Activated naive CD4-positive, alpha-beta T cell treated with anti-CD3 and anti-CD28 coated beads, Interleukin-2, amount 10 ng/mL, durations not matched to agents 7 days and 5 days (primary cell): Measurements from ENCODE around the gene BECN2.
A peak's percentile ranks its signal among the peaks of the same experiment; 100 is the strongest.

Experiments
- CTCF ChIA-PET: fragments of 350-600 bp; sonication (Branson Sonifier 250); formaldehyde crosslinking; loops from one replicate; lab custom pipeline; 2021; ENCODE audit warnings: antibody characterized with exemption; lab: Charles Lee
- DNase-seq: peaks from one replicate; pipeline ENCODE4 v3.0.0-alpha.2; 2020
- H3K27ac Mint-ChIP-seq: one replicate; pipeline ENCODE4 v1.8.0; 2021; ENCODE audit warnings: mild to moderate bottlenecking, moderate library complexity, mixed read lengths
- H3K27me3 Mint-ChIP-seq: one replicate; pipeline ENCODE4 v1.8.0; 2021; ENCODE audit warnings: mild to moderate bottlenecking, mixed read lengths
- H3K36me3 Mint-ChIP-seq: one replicate; pipeline ENCODE4 v1.8.0; 2021; ENCODE audit warnings: mixed read lengths
- H3K4me1 Mint-ChIP-seq: one replicate; pipeline ENCODE4 v1.8.0; 2021; ENCODE audit warnings: mixed read lengths
- H3K4me3 Mint-ChIP-seq: one replicate; pipeline ENCODE4 v1.8.0; 2021; ENCODE audit warnings: mild to moderate bottlenecking, moderate library complexity, mixed read lengths
- H3K9me3 Mint-ChIP-seq: one replicate; pipeline ENCODE4 v1.8.0; 2021; ENCODE audit warnings: mixed read lengths

Gene BECN2

GRCh38 chr1:241997401-241997998, 39.9 kb downstream of the BECN2 start:
- Mint-ChIP-seq H3K36me3 (no peaks in the 10 kb centered on the region), H3K9me3 (no peaks in the 10 kb centered on the region), H3K27ac (no peak overlapping the region), H3K4me1 (peaks cover 8% of the 10 kb centered on the region), H3K4me3 (no peak overlapping the region), H3K27me3 (peaks cover 16% of the 10 kb centered on the region)
- CTCF ChIA-PET, result interaction anchor here (1.0 to 3.1 kb wide), 8 partner anchors 10 to 442 kb away, joined by 3 to 22 read pairs (median 10); no protein-coding TSS in a partner anchor
- no peak for DNase-seq

GRCh38 chr1:241998412-241998921, 40.9 kb downstream of the BECN2 start:
- Mint-ChIP-seq H3K4me3 (peak overlapping the region; percentile 21), H3K27me3 (peaks cover 11% of the 10 kb centered on the region), H3K9me3 (no peaks in the 10 kb centered on the region), H3K27ac (no peak overlapping the region), H3K4me1 (peaks cover 8% of the 10 kb centered on the region), H3K36me3 (no peaks in the 10 kb centered on the region)
- peak; percentile 67 for DNase-seq
- CTCF ChIA-PET, result interaction anchor here (0.7 to 3.1 kb wide), 18 partner anchors 9 to 724 kb away, joined by 3 to 22 read pairs (median 4); no protein-coding TSS in a partner anchor

GRCh38 chr1:241999026-241999425, 41.5 kb downstream of the BECN2 start, which contains the start of gene MAP1LC3C:
MAP1LC3C (minus strand) TSS chr1:241999098; CDS start chr1:241999008, 90 bp downstream.
- no peaks in the 10 kb centered on the region for H3K9me3 Mint-ChIP-seq

GRCh38 chr1:242000434-242000833, 42.9 kb downstream of the BECN2 start:
- no peak for DNase-seq
- no peaks in the 10 kb centered on the region for H3K9me3 Mint-ChIP-seq
- H3K4me3 Mint-ChIP-seq, result no peak overlapping the region
- H3K36me3 Mint-ChIP-seq, result no peaks in the 10 kb centered on the region
- H3K27ac Mint-ChIP-seq, result no peak overlapping the region
- H3K27me3 Mint-ChIP-seq, result peaks cover 11% of the 10 kb centered on the region
- CTCF ChIA-PET, result interaction anchor here (0.9 to 1.8 kb wide), 4 partner anchors 10 to 389 kb away, joined by 3 to 7 read pairs (median 5); no protein-coding TSS in a partner anchor
- H3K4me1 Mint-ChIP-seq, result peaks cover 8% of the 10 kb centered on the region

More at GRCh38 chr1:241999026-241999425, 41.5 kb downstream of the BECN2 start, which contains the start of gene MAP1LC3C:
- Mint-ChIP-seq H3K4me1 (peaks cover 8% of the 10 kb centered on the region), H3K36me3 (no peaks in the 10 kb centered on the region), H3K4me3 (peak within 1 kb of the TSS; percentile 21), H3K27me3 (peaks cover 11% of the 10 kb centered on the region), H3K27ac (no peak within 1 kb of the TSS)
- CTCF ChIA-PET, result interaction anchor here (0.7 to 3.1 kb wide), 14 partner anchors 8 to 724 kb away, joined by 3 to 22 read pairs (median 6); no protein-coding TSS in a partner anchor
- no peak for DNase-seq

DNA sequence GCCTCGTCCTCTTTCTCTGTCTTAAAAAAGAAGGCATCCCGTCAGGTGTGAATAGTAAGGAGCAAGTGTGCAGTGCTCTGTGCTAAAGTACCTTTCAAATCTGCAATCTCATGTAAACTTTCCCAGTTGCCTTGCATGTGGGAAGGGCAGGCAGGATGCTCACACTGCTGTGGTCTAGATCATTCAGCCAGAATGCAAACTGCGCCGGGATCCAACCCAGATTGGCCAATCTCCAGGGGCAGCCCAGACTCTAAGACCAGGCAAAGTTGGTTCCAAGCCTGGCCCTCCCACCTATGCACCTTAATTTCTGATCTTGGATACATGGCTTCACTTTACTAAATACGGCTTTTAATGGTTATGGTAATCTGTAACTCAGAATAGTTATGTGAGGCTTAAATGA, 44.5 kb downstream of the BECN2 start:
- no peak overlapping the region for H3K4me3 Mint-ChIP-seq
- peaks cover 10% of the 10 kb centered on the region for H3K27me3 Mint-ChIP-seq
- no peak overlapping the region for H3K27ac Mint-ChIP-seq
- no peaks in the 10 kb centered on the region for H3K36me3 Mint-ChIP-seq
- no peaks in the 10 kb centered on the region for H3K9me3 Mint-ChIP-seq
- peaks cover 8% of the 10 kb centered on the region for H3K4me1 Mint-ChIP-seq
- no peak for DNase-seq
- CTCF ChIA-PET, result interaction anchor here (1.1 kb wide), 1 partner anchor 17 kb away, joined by 4 read pairs; no protein-coding TSS in a partner anchor

DNA sequence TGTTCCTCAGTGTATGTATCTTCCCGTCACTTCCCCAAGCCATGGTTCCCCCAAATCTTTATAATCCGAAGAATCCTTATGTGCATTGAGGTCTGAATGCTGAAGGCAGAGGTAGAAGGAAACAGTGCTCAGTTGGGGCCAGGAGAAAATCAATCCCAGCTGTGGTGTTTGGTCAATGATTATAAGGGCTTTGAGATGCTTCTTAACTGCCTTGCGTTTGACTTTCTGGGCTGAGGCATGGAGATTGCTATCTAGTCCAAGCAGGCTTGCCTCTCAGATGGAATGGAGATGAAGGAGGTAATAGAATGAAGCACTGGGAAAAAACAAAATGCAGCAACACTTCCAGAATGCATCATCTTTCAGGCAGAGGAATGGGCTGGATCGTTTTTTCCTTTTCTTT, 44.9 kb downstream of the BECN2 start:
- Mint-ChIP-seq H3K27ac (no peak overlapping the region), H3K9me3 (no peaks in the 10 kb centered on the region), H3K27me3 (peaks cover 10% of the 10 kb centered on the region), H3K4me3 (no peak overlapping the region), H3K36me3 (no peaks in the 10 kb centered on the region), H3K4me1 (peaks cover 8% of the 10 kb centered on the region)
- no peak for DNase-seq
- CTCF ChIA-PET, result interaction anchor here (0.7 to 1.1 kb wide), 2 partner anchors 17 to 700 kb away, joined by 3 to 4 read pairs; no protein-coding TSS in a partner anchor

DNA sequence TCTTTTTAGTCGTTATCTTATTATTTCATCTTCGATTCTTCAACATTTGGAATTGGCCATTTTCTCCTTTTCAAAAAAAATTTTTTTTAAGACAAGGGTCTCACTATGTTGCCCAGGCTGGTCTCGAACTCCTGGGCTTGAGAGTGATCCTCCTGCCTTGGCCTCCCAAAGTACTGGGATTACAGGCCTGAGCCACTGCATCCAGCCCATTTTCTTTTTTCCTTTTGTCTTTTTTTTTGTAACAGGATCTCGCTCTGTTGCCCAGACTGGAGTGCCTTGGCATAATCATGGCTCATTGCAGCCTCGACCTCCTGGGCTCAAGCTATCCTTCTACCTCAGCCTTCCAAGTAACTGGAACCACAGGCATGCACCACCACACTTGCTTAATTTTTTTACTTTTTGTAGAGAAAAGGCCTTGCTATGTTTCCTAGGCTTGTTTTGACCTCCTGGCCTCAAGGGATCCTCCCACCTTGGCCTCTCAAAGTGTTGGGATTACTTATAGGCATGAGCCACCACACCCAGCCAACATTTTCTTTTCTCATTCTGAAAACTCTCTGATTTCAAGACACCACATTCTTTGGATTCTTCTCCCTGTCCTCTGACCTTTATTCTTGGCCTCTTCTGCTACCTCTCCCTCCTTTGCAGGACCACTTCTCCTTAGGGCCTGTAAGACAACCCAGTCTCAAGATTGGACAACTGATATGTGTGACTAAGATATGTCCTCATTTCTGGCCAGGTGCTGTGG, 47.4 kb downstream of the BECN2 start:
- Mint-ChIP-seq H3K36me3 (no peaks in the 10 kb centered on the region), H3K4me3 (no peak overlapping the region), H3K9me3 (no peaks in the 10 kb centered on the region), H3K4me1 (no peaks in the 10 kb centered on the region), H3K27ac (no peak overlapping the region), H3K27me3 (peaks cover 8% of the 10 kb centered on the region)
- CTCF ChIA-PET, result no interaction called here
- DNase-seq, result no peak

DNA sequence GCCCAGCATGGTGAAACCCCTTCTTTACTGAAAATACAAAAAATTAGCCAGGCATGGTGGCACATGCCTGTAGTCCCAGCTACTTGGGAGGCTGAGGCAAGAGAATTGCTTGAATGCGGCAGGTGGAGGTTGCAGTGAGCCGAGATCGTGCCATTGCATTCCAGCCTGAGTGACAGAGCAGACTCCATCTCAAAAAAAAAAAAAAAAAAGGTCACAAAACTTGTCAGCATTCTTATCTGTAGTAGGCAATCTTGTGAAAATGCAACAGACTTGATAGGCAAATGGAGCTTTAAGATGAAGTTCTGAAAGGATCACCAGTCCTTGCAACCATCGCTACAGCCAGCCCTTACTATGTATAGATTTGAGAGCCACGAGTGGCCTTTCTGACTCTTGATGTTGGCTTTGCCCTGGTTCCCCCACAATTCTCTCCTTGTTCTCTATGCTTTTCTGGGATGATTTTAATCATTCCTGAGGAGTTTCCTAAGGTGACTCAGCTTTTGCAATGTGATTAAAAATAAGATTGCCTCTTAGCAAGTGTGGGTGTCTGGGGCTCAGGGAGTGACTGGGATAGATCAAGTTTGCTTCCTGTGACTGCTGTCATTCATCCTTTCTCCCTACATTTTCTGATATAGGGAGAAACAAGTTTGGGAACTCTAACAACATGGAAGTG, 48.4 kb downstream of the BECN2 start:
- H3K4me3 Mint-ChIP-seq, result no peak overlapping the region
- H3K9me3 Mint-ChIP-seq, result no peaks in the 10 kb centered on the region
- CTCF ChIA-PET, result interaction anchor here (1.1 to 2.4 kb wide), 2 partner anchors 8 to 110 kb away, joined by 3 to 11 read pairs; partner anchors contain the start of gene MAP1LC3C
- H3K27ac Mint-ChIP-seq, result no peak overlapping the region
- H3K4me1 Mint-ChIP-seq, result no peaks in the 10 kb centered on the region
- no peaks in the 10 kb centered on the region for H3K36me3 Mint-ChIP-seq
- no peak for DNase-seq
- peaks cover 12% of the 10 kb centered on the region for H3K27me3 Mint-ChIP-seq

DNA sequence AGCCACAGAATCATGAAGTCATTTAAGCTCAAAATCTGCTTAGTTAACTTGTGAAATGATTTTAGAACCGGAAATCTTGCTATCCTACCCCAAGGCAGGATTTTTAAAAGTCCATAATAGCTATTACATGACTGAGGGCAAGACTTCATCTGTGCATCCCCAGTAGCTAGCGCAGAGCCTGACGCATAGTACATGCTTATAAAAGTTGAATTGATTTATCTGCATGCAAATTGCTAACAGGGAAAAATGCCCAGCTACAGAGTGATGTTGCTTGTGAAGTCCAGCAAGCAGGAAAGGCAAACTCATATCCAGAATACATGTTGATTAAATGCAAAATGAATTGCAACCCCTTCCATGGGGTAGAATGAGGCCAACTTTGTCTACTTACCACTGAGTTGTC, 49.4 kb downstream of the BECN2 start:
- Mint-ChIP-seq H3K9me3 (no peaks in the 10 kb centered on the region), H3K27ac (no peak overlapping the region), H3K4me3 (no peak overlapping the region), H3K4me1 (no peaks in the 10 kb centered on the region), H3K27me3 (peaks cover 12% of the 10 kb centered on the region), H3K36me3 (no peaks in the 10 kb centered on the region)
- CTCF ChIA-PET, result interaction anchor here (1.1 to 2.4 kb wide), 2 partner anchors 9 to 111 kb away, joined by 3 to 11 read pairs; partner anchors contain the start of gene MAP1LC3C
- no peak for DNase-seq
